ENCODE data around the gene CACNA1B.
"Not testable (repeated sequence)": the region's sequence is repeated elsewhere in the genome, so short reads cannot be mapped to it uniquely, and the experiment has no call there.

The CACNA1B gene

GRCh38 chr9:138099803-138100598 is 222.4 kb downstream of the CACNA1B start:
- no peak for DNase-seq (ENCODE audit: low read depth)

- no peak for DNase-seq (ENCODE audit: low read depth)
These were observed 223.2 kb downstream of the CACNA1B start for GRCh38 chr9:138100711-138101350.

DNA sequence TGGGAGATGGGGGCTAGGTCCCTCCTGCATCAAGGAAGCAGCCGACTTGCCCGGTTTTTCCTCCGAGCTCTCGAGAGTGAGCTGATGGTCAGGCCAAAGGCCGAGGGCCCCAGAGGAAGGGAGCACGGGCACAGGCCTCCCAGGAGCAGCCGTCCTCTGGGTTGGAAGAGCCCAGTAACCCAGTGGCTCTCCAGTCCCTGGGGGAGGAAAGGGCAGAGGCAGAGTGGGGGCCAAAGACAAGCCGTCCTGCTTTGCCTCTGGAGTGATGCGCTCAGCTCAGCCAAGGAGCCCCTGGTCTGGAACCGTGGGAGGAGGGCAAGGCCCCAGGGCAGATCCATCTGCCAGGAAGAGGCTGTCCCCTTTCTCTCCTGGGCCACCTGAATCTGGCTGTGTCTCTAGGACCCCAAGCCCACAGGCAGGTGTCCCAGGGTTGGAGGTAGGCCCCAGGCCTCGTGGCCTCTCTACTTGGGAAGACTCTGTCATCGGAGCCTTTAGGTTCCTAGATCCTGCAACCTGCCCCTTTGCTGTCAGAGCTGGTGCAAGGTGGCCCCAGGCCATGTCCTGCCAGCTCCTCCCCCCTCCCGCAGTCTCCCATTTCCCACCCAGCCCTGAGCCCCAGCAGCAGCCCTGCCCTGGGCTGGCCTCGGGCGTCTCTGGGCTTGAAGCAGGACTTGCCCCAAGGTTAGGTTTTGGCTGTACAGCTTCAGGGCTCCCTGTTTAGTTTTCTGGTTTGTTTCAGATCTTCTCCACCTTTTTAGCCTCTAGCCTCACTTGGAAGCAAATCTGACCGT is 224.1 kb downstream of the CACNA1B start:
- no peak for DNase-seq (ENCODE audit: low read depth)

GRCh38 chr9:138102246-138103051 is 224.9 kb downstream of the CACNA1B start:
- DNase-seq (ENCODE audit: low read depth): no peak

GRCh38 chr9:138103111-138103848 is 225.7 kb downstream of the CACNA1B start:
- DNase-seq (ENCODE audit: low read depth): no peak

GRCh38 chr9:138103849-138104206 is 226.2 kb downstream of the CACNA1B start:
- DNase-seq (ENCODE audit: low read depth): no peak

GRCh38 chr9:138104251-138105122 is 226.9 kb downstream of the CACNA1B start:
- no peak for DNase-seq (ENCODE audit: low read depth)

DNA sequence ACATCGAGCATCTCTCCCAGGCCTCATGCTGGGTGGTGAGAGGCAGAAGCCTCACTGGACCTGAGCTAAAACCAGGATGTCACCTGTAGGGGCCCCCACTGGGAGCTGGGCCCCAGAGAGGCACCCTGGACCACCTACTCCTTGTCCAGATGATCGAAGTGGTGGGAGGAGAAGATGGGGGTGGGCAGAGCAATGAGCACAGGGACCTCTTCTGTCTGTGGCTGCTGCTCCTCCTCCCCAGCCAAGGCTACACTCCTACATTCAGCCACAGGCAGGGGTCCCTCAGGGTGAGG is 227.5 kb downstream of the CACNA1B start:
- DNase-seq (ENCODE audit: low read depth): no peak

GRCh38 chr9:138105561-138106505 is 228.3 kb downstream of the CACNA1B start:
- DNase-seq (ENCODE audit: low read depth): no peak

DNA sequence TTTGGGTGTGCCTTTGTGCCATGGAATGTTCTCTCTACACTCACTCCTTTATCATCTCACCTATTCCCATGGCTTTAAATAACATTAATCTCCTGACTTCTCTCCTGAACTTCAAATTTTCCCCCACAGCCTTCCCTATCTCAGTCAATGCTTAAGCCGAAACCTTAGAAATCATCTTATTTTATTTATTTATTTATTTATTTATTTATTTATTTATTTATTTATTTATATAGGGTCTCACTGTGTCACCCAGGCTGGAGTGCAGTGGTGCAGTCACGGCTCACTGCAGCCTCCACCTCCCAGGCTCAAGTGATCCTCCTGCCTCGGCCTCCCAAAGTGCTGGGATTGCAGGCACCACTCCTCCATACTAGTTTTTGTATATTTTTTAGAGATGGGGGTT is 229.5 kb downstream of the CACNA1B start:
- DNase-seq (ENCODE audit: low read depth): not testable (repeated sequence)

DNA sequence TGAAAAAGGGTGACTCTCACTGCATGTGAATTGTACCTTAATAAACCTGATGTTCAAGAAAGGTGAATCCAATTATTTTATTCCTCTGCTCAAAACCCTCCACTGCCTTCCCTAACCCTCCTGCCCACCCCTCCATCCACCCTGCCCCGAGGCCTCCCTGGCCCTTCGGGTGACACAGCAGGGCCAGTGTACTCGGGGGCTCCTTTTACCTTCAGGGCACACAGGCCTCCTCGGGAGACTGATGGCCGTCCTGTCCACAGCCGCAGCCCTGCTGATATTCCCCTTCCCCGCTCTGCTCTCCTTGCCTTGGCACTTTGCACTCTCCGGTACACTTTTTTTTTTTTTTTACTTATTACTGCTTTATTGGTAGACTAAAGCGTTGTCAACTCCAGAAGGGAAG is 234.0 kb downstream of the CACNA1B start:
- no peak for DNase-seq (ENCODE audit: low read depth)

DNA sequence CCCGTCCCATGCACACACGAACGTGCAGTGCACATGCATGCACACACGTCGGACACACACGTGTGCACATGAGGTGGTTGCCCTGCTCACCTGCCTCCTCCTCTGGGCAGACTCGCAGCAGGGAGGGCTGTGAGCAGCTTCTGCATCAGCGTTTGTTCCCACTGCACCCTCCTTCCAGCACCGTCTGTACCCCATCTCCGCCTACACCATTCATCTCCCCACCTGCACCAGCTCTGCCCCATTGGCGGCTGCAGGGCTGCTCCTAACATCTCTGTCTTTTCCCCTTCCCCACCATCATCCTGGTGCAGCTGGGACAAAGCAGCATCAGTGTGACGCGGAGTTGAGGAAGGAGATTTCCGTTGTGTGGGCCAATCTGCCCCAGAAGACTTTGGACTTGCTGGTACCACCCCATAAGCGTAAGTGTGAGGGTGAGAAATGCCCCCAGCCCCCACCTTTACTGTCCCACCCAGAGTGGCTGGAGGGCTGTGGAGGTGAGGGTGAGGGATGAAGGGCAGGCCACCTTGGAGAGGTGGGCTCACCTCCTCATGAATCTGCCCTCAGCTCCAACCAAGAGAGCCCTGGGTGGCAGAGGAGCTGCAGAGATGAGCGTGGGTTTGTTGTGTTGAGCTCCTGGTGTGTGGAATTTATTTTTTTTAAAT is 234.6 kb downstream of the CACNA1B start:
- DNase-seq (ENCODE audit: low read depth): no peak

DNA sequence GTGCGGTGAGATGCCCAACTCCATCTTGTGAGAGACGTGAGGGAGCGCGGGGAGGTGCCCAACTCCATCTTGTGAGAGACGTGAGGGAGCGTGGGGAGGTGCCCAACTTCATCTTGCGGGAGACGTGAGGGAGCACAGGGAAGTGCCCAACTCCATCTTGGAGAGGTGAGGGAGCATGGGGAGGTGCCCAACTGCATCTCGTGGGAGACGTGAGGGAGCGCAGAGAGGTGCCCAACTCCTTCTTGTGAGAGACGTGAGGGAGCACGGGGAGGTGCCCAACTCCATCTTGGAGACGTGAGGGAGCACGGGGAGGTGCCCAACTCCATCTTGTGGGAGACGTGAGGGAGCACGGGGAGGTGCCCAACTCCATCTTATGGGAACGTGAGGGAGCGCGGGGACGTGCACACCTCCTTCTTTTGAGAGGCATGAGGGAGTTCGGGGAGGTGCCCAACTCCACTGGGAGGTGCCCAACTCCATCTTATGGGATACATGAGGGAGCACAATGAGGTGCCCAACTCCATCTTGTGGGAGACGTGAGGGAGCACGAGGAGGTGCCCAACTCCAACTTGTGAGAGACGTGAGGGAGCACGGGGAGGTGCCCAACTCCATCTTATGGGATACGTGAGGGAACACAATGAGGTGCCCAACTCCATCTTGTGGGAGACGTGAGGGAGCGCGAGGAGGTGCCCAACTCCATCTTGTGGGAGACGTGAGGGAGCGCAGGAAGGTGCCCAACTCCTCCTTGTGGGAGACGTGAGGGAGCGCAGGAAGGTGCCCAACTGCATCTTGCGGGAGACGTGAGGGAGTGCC is 235.4 kb downstream of the CACNA1B start:
- DNase-seq (ENCODE audit: low read depth): no peak

GRCh38 chr9:138113701-138114325 is 236.2 kb downstream of the CACNA1B start:
- DNase-seq (ENCODE audit: low read depth): not testable (repeated sequence)

GRCh38 chr9:138114501-138115245 is 237.1 kb downstream of the CACNA1B start:
- no peak for DNase-seq (ENCODE audit: low read depth)

GRCh38 chr9:138115506-138115905 is 237.9 kb downstream of the CACNA1B start:
- DNase-seq (ENCODE audit: low read depth): no peak

DNA sequence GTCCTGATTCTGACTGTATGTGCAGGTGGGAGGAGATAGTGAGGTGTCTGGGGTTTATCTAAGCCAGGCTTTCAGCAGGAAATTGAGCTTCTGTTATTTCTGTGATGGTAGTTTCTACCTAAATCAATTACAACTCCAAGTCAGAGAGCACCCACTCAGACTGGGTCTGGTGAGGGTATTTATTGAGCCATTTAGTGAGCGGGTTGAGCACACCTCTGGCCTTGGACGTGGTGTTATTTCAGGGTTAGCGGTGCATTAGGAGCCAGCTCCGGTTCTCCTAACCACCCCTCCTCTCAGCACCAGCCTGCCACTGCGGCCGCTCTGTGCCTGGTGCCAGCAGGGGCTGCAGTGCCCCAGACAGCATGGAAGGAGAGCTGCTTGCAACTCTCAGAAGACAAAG is 238.9 kb downstream of the CACNA1B start:
- no peak for DNase-seq (ENCODE audit: low read depth)

Measured in activated T-cell treated with anti-CD3 and anti-CD28 coated beads for 1 hour (primary cell).